Hepatic stellate cell (primary cell): ENCODE data around the gene DRGX.

Source experiments
- DNase-seq: peaks from one replicate; pipeline ENCODE4 v3.0.0; 2011; ENCODE audit warnings: low spot score

The DRGX gene

GRCh38 chr10:49407552-49408137 lies 11.8 kb upstream of the DRGX start:
- DNase-seq: peak; percentile 92

- DNase-seq: no peak
These were observed 11.3 kb upstream of the DRGX start for GRCh38 chr10:49407151-49407550.

GRCh38 chr10:49404321-49404878 lies 8.5 kb upstream of the DRGX start:
- DNase-seq: no peak

- no peak for DNase-seq
These were observed 7.5 kb upstream of the DRGX start for GRCh38 chr10:49403363-49403762.

- DNase-seq: no peak
These were observed 4.5 kb upstream of the DRGX start for GRCh38 chr10:49400365-49400764.

- no peak for DNase-seq
These were observed 3.1 kb upstream of the DRGX start for GRCh38 chr10:49398986-49399385.

GRCh38 chr10:49398000-49398861 lies 2.3 kb upstream of the DRGX start:
- peak; percentile 62 for DNase-seq

GRCh38 chr10:49397036-49397999 lies 1.4 kb upstream of the DRGX start:
- DNase-seq: no peak

GRCh38 chr10:49396666-49396999 lies 744 bp upstream of the DRGX start:
- DNase-seq: no peak

- DNase-seq: no peak
These were observed 752 bp downstream of the DRGX start for GRCh38 chr10:49394933-49395740.

GRCh38 chr10:49393757-49394156 lies 2.1 kb downstream of the DRGX start:
- DNase-seq: no peak

GRCh38 chr10:49393301-49393700 lies 2.6 kb downstream of the DRGX start:
- no peak for DNase-seq

- no peak for DNase-seq
These were observed 6.4 kb downstream of the DRGX start for GRCh38 chr10:49389361-49389933.

- no peak for DNase-seq
These were observed 7.7 kb downstream of the DRGX start for GRCh38 chr10:49388161-49388560.

GRCh38 chr10:49387071-49387470 lies 8.8 kb downstream of the DRGX start:
- peak; percentile 64 for DNase-seq

GRCh38 chr10:49385939-49386922 lies 9.7 kb downstream of the DRGX start:
- DNase-seq: no peak

- DNase-seq: no peak
These were observed 11.5 kb downstream of the DRGX start for GRCh38 chr10:49384268-49384953.

GRCh38 chr10:49383853-49384252 lies 12.0 kb downstream of the DRGX start:
- DNase-seq: no peak

GRCh38 chr10:49382826-49383225 lies 13.1 kb downstream of the DRGX start:
- no peak for DNase-seq
